NCI-H460 (cell line): ENCODE measurements around the gene PHTF1. TPM values are rescaled to one million over a fixed set of nuclear protein-coding genes. Genes with fewer than 3 reads are reported as not detected.
"Not testable (repeated sequence)": the region's sequence is repeated elsewhere in the genome, so short reads cannot be mapped to it uniquely, and the experiment has no call there.

Source experiments
- DNase-seq: peaks from one replicate; pipeline ENCODE4 v3.0.0-alpha.2; 2016; ENCODE audit warnings: low read depth; ENCODE audit errors: extremely low read depth
- total RNA-seq: library from RNA; depleted of rRNA; stranded (reverse); fragments of >200 nt; shearing (Covaris generic); gene quantifications from 2 replicates; pipeline ENCODE4 v1.2.3, GENCODE V29; 2014

The PHTF1 gene
- total RNA-seq, 1 experiment from 2014 or later: 11.5 TPM

DNA sequence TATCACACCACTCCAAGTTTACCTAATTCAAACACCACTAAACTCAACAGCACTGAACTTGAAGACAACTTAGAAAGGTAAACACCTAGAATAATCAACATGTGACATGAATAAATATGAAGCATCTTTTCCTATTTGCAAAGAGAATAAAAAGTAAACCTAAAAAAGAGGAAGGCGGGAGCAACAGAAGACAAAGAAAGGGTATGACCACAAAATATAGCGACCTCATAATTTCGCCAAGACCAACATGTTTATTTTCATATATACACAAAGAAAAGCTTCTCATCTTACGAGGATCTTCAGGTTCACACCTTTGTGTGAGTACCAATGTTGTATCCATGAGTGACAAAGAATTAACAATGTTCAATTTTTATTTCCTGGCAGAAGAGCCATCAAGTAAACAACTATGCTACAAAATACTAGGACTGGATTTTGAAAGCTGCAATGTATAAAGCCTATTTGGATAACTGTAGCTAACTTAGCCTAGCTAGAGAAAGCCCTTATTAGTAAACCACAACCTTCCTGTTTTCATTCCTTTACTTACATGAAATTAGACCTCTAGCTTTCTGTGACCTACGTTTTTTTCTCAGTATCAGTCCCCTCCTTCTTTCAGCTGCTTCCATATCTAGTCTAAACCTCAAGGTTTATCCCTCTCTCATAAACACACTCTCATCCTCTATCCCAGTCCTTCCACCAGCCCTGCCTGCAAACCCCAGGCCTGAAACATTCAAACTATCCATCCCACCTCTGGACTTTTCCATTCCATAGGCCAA is 21.3 kb upstream of the PHTF1 start:
- DNase-seq: no peak

DNA sequence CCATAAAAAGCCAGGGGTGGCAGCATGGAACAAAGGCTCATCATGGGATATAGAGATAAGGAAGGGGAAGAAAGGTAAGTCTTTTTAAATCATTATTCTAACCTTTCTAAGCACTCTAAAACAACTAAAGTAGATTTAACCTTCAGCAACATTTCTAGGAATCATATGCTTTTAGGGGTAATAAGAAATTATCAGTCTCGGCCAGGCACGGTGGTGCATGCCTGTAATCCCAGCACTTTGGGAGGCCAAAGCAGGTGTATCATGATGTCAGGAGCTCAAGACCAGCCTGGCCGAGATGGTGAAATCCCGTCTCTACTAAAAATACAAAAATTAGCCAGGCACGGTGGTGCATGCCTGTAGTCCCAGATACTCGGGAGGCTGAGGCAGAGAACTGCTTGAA is 20.3 kb upstream of the PHTF1 start:
- DNase-seq: no peak

DNA sequence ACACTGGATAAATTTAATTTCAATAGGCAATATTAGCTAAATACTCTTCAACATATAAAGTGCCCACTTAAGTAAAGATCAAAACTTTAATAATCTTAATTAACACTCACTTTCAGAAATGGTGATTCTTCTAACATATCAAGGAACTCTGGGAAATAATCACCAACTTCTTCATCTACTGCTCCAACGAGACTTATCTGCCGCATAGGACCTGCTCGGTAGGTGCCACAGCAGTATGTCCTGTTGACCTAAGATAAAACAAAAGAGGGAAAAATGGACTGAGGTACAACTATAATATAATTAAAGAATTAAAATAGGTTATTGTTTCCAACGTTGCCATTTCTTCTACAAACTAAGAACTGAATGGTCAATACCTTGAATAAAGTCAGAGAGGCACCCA is 18.3 kb upstream of the PHTF1 start:
- no peak for DNase-seq

DNA sequence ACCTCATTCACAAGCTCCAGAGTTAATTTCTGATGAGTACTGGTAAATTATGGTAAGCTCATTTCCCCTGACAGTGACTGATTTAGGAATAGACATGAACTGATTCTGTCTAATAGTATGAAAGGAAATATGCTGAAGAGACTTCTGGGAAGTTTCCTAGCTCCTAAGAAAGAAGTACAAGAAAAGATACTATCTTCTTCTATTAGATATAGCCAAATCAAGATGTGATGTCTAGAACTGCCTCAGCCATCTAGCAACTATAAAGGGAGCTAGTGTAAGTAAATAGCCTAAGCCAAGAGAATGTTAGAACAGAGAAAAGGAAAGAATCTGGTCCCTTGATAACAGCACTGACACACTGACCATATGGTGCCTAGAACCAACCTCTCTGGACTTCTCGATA is 10.7 kb upstream of the PHTF1 start:
- no peak for DNase-seq

DNA sequence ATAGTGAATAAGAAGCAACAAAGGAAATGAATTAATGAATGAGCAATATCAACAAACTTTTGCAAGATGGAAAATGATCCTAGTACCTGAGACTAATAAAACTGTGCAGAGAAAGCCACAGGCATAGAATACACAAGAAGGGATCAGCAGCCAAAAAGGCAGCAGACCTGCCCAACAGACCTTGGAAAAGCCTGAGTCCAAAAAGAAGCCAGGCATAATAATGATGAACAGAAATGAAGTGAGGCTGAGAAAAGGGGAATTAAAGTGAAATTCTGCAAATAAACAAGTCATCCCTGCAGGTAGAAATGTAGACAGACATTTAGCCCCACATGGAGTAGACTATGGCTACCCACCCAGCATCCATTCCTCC is 10.3 kb upstream of the PHTF1 start:
- no peak for DNase-seq

DNA sequence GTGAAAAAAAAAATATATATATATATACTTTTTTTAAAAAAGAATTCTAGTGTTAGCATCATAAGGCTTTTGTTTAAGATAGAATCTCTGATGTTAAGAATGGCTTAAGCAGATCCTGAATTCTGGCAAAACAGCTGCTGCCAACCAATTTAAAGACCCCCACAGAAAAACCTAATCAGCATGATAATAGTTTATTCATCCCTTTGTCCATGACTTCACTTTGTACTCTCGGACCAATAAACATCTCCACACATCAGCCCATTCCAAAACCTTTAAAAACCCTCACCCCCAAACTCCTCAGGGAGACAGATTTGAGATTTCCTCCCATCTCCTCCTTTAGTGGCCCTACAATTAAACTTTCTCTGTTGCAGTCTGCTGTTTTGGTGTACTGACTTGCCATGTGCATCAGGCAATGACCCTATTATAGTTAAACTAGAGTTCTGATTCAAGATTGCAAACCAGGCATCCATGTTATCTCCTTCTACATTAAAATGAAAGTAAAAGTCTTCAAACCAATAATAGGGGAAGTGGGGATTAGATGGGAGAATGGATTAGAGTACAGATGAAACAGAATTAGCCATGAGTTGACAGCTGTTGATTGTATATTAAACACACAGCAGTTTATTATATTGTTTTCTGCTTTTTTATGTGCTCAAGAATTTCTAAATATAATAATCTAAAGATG is 9.8 kb upstream of the PHTF1 start:
- no peak for DNase-seq

DNA sequence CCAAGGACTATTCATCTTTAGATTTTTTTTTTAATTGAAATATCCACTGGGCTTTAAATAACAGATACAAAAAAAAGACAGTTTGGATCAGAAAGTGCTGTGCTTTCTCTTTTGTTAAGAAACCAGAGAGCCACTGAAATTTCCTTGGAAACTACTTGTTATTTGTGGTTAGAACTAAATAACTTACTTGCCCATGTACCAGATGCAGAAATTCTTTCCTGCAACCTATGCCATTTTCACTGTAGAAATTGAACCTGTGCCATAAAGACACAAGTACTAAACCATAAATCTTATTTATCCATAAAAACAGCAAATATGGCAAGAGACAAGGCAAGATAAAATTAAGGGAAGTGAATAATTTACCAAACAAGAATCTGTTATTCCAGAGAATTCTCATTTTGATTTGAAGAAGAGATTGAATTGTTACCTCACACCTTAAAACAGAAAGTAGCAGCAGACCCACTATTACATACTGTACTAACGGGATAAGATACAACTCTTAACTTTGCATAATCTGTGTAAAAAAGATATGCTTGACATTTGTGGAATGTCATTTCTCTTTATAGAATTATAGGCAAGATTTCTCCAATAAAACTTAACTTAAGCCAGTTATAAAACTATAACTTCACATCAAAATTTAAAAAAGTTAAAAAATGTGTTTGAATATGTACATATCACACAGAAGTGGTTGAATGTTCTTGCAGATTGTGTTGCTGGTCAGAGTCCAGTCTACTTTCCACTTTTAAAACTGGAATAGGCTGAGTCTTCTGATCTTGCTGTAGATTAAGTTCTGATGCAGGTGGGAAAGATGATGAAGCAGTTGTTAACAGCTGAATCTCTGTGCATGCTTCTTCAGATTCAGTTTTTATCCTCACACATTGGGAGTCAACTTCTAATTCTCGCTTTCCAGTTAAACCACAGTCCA is 6.3 kb upstream of the PHTF1 start:
- no peak for DNase-seq

DNA sequence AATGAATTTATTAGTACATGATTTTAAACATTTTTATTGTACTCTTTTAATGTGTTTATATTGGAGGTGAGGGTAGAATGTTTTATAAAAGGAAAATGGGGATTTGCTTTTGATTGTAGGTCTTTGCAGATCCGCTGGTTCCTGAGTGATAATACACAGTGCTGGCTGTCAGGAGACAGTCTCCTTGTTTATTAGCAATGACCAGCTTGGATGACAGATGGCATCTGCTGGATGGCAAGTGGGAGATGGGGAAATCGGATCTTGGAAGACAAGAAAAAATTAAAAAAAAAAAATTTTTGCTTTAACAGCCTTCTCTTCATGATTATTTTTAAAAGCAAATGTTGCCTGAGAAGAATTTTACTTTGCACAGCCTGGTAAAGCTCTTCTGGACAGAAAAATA is 4.4 kb upstream of the PHTF1 start:
- DNase-seq: no peak

DNA sequence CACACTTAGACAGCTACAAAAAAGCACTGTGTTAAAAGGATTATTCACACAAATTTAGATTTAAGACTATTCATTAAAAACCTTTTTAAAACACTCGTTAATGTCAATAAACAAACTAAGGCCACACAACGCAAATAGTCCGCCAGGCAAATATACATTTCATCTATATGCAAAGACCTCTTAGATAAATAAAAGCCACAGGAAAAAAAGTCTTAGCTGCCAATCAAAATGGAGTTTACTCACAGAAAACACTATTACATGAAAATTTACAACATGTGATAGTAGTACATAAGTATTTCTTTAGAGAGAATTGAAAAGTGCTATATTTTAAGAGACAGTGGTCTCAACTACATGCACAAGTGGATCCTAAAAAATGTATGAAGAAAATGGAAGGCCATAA is 2.7 kb upstream of the PHTF1 start:
- no peak for DNase-seq

DNA sequence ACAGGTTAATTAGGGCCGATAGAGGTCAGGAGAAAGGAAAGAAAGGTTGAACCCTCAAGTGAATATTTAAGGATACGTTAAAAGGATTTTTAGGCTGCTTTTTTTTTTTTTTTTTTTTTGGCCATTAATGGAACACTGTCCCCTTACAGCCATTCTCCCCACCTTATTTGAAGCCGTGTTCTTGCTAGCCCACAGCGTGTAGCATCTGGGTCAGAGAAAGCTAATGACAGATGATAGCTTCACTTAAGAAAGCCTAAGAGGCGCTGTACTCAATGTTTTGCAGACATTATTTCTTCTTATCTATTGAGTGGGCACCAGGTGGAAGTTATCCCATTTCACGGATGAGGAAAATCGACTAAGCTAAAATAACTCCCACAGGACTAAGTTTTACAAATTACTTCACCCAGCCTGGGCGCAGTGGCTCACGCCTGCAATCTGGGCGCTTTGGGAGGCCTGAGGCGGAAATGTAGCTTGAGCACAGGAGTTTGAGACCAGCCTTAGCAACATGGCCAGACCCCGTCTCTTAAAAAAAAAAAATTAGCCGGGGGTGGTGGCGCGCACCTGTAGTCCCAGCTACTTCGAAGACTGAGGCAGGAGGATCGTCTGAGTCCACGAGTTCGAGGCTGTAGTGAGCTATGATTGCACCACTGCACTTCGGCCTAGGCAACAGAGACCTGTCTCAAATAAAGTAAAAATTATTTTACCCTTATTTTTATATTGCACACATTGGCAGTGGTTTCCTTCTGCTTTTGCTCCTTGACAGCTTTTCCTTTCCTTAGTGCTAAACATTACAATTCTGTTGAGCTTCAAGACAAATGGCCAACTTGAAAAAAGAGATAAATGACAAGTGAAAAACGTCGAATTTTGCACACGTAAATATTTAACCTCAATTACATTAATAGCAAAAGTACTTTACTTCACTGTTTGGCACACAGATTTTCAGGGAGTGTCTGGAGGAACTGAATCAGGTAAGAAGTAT is 1.1 kb upstream of the PHTF1 start:
- no peak for DNase-seq

DNA sequence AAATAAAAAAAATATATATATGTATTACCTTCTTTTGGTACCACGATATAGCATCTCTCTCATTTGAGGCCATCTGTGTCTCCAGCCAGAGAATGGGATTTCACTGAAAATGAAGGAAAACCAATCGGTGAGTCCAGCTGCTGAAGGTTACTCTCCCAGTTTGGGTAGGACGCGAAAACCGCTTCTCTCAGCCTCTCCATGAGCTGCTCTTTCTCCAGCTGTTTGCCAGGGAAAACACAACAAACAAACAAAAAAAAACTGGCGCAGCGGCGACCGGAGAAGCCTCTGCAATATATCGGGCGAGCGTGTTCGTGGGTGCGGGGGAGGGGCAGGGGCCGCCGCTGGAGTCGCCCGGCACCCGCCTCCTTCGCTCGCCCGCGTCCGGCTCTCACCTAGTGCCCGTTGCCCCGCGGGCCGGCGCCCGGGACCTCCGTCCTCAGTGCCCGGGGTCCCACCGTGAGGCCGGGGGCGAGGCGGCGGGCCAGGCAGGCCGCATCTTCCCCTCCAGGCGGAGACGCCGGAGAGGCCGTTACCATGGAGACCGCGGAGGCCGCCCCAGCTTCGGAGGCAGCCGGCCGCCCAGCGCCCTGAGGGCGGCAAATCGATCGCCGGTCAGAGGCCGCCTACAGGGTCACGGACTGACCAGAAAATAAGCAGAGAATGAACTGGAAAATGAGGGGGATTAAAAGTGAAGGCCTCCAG is 504 bp downstream of the PHTF1 start:
- peak; percentile 30 for DNase-seq

DNA sequence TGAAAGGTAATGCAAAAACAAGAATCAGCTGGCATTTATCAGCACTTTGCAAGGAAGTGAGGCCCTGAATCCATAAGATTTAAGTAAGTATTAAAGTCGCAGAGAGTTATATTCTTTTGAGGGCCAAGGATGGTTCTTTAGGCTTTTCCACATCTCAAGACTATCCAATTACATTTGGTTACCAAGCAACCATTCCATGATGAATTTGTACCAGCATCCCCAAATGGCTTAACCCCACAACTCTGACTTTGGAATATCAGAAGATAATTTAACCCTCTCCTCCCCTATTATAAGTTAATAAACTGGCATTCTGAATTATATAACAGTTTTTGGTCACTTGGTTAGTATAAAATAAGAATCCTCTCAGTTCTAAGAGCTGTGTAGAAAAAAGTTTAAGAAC is 2.8 kb downstream of the PHTF1 start:
- no peak for DNase-seq

DNA sequence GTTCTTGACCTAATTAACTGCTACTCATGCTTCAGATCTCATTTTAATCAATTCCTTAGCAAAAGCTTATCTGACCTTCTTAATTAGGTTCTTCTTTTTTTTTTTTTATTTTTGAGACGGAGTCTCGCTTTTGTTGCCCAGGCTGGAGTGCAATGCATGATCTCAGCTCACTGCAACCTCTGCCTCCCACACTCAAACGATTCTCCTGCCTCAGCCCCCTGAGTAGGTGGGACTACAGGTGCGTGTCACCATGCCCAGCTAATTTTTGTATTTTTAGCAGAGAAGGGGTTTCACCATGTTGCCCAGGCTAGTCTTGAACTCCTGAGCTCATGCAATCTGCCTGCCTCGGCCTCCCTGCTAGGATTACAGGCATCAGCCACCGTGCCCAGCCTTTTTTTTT is 6.0 kb downstream of the PHTF1 start:
- DNase-seq: not testable (repeated sequence)

DNA sequence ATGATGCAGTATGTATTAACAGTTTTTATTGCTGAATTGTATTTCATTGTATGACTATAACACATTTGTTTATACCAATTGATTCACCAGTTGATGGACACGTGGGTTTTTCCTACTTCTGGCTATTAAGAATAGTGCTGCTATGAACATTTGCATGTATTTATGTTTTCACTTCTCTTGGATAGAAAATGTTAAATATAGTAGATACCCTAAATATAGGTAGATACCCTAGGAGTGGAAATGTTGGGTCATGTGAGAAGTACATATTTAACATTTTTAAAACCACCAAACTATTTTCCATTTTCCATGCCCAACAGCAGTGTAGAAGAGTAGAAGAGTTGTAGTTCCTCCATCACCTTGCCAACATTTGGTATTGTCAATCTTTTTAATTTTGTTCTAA is 7.8 kb downstream of the PHTF1 start:
- no peak for DNase-seq

DNA sequence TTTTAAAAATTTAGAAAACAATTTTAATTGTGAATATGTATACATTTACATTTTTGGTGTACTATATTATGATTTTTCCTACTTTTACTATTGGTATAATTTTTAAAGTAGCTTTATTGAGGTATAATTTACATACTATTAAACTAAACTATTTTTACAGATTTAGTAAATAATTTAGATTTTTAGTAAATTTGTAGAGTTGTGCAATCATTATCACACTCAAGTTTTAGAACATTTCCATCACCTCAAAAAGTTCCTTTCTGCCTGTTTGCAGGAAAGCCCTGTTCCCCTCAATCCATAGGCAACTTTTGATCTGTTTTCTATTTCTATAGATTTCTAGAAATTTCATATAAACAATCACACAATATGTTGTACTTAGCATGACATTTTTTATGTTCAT is 8.2 kb downstream of the PHTF1 start:
- no peak for DNase-seq

DNA sequence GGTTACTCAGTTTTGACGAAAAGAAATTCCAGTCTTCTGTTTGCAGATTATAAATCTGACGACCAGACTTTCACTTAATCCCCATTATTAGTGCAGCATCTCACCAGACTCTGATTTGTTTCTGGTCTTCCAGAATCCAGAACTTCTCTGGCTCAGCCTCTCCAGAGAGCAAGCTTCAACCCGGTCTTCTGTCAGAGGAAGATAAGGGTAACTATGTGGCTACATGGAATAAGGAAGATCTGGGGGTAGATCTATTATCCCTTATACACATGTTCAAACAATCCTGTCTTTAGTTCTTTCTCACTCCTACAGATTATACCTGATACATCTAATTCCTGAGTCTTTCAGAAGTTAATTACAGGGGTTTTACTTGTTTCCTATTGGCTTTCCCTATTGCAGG is 9.9 kb downstream of the PHTF1 start:
- DNase-seq: no peak

DNA sequence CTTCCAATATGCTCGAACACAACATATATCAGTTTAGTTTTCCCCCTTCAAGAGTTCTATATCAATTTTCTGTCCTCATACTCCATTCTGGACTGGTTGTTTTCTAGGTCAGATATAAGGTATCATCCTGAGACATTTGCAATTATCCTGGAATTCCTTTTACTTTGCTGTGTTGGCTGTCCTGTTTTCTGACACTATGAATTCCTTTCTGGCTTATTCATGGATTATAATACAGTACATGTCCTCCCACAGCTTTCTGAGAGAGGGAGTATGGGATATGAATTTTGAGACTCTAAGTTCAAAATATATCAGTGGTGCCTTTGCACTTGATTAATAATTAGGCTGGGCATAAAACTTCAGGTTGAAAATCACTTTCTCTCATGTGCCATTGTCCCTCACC is 11.9 kb downstream of the PHTF1 start:
- DNase-seq: no peak

DNA sequence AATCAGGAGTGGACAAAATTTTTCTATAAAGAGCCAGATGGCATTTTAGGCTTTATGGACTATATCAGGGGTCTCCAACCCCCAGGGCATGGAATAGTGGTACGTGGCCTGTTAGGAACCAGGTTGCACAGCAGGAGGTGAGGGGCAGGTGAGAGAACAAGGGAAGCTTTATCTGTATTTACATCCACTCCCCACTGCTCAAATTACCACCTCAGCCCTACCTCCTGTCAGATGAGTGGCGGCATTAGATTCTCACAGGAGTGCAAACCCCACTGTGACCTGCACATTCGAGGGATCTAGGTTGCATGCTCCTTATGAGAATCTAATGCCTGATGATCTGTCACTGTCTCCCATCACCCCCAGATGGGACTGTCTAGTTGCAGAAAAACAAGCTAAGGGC is 13.9 kb downstream of the PHTF1 start:
- DNase-seq: no peak

DNA sequence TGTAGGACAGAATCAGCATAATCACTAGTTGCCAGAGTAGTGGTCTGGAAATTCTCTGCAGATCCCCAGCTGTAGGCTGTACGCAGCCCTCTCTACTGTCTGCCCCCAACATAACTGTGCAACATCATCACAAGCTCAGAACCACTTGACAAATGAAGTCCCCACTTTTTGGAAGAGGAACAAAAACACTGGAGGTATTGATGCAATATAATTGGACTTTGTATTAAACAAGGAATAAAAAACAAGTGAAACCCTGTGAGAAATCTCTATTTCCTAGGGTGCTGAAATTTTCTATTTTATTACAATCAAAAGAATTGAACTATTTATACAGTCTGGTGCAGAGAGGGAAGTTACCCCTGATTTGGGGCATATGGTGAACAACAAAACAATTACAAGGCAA is 15.2 kb downstream of the PHTF1 start:
- DNase-seq: no peak

DNA sequence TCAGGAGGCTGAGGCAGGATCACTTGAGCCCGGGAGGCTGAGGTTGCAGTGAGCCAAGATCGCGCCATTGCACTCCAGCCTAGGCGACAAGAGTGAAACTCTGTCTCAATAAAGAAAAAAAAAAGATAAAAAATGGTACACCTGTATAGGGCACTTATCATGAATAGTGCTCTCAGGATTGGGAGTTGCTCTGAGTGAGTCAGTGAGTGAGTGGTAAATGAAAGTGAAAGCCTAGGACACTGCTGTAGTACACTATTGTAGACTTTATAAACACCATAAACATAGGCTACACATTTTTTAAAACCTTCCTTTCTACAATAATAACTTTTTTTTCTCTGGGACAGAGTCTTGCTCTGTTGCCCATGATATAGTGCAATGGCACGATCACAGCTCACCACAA is 16.8 kb downstream of the PHTF1 start:
- no peak for DNase-seq
